ENCODE data around the gene SIN3A.

SIN3A gene

DNA sequence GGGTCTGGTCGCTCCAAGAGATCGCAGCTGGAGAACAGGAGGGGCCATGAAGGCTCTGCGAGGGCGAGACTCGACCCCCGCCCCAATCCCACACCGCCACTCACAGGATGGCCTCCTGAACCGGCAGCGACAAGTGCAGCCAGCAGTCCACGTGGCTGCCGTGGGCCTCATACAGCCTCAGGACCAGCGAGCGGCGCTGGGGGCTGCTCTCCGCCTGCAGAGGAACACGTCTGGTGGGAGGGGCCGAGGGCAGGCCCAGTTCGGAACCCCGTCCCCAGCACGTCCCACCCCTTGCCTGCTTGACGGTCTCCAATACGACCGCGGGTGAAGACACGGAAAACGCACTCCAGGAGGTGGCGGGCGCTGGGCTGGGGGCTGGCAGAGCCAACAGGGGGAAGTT lies 95.5 kb downstream of the SIN3A start:
- H3K4me3 ChIP-seq (ENCODE audit: low read length) = no peak overlapping the region
- no peak for DNase-seq (ENCODE audit: low read depth)
- TF ChIP-seq, protein P1, sequence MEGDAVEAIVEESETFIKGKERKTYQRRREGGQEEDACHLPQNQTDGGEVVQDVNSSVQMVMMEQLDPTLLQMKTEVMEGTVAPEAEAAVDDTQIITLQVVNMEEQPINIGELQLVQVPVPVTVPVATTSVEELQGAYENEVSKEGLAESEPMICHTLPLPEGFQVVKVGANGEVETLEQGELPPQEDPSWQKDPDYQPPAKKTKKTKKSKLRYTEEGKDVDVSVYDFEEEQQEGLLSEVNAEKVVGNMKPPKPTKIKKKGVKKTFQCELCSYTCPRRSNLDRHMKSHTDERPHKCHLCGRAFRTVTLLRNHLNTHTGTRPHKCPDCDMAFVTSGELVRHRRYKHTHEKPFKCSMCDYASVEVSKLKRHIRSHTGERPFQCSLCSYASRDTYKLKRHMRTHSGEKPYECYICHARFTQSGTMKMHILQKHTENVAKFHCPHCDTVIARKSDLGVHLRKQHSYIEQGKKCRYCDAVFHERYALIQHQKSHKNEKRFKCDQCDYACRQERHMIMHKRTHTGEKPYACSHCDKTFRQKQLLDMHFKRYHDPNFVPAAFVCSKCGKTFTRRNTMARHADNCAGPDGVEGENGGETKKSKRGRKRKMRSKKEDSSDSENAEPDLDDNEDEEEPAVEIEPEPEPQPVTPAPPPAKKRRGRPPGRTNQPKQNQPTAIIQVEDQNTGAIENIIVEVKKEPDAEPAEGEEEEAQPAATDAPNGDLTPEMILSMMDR (conservative IDR thresholded peaks at IDR 0.05; ENCODE audit: low read length) = no peak

DNA sequence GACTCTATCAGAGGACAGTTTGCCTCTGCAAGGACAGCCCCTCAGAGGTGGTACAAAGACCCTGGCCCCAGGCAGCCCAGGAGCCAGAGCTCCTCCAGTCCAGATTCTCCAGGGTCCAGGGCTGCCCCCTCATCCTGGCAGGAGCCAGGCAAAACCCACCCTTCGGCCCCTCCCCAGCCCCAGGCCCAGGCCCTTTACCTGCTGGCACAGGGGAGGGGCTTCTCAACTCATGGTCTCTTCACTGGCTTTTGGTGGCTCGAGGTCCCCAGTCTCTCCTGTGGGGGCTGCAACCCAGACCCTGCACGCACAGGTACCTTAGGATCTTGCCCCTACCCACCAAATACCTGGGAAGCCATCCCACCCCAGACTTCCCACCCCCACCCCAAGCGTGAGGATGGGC lies 96.1 kb downstream of the SIN3A start:
- TF ChIP-seq, protein P1 (conservative IDR thresholded peaks at IDR 0.05; ENCODE audit: low read length) = no peak
- no peak overlapping the region for H3K4me3 ChIP-seq (ENCODE audit: low read length)
- no peak for DNase-seq (ENCODE audit: low read depth)

DNA sequence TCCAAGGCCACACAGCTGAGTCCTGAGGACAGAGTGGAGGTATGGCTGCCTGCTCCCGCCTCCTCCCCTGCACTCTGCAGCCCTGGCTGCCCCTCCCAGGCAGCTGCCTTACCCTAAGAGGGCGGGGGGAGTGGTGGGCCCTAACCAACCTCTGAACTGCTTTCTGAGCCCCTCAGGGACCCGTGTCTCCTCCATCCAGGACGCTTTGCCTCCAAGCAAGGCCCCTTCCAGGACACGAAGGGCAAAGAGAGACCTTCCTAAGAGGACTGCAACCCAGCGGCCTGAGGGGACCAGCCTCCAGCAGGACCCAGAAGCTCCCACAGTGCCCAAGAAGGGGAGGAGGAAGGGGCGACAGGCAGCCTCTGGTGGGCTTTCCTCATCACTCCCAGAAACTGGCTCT lies 97.0 kb downstream of the SIN3A start:
- no peak for DNase-seq (ENCODE audit: low read depth)

DNA sequence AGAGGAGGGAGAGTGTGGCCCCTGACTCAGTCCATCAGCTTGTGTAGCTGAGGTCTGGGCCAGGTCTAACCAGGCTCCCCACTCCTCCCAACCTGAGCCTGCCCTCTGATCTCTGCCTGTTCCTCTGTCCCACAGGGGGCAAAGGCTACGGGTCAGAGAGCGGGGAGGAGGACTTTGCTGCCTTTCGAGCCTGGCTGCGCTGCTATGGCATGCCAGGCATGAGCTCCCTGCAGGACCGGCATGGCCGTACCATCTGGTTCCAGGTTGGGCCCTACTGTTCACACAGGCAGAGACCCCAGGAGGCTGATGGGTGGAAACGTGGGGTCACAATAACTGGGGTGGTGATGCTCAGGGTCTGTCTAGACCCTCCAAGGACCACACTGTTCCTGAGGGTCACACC lies 97.9 kb downstream of the SIN3A start:
- DNase-seq (ENCODE audit: low read depth) = no peak

More for the DNA sequence above, 97.0 kb downstream of the SIN3A start:
- TF ChIP-seq, protein P1 (conservative IDR thresholded peaks at IDR 0.05; ENCODE audit: low read length) = no peak
- no peak overlapping the region for H3K4me3 ChIP-seq (ENCODE audit: low read length)

DNA sequence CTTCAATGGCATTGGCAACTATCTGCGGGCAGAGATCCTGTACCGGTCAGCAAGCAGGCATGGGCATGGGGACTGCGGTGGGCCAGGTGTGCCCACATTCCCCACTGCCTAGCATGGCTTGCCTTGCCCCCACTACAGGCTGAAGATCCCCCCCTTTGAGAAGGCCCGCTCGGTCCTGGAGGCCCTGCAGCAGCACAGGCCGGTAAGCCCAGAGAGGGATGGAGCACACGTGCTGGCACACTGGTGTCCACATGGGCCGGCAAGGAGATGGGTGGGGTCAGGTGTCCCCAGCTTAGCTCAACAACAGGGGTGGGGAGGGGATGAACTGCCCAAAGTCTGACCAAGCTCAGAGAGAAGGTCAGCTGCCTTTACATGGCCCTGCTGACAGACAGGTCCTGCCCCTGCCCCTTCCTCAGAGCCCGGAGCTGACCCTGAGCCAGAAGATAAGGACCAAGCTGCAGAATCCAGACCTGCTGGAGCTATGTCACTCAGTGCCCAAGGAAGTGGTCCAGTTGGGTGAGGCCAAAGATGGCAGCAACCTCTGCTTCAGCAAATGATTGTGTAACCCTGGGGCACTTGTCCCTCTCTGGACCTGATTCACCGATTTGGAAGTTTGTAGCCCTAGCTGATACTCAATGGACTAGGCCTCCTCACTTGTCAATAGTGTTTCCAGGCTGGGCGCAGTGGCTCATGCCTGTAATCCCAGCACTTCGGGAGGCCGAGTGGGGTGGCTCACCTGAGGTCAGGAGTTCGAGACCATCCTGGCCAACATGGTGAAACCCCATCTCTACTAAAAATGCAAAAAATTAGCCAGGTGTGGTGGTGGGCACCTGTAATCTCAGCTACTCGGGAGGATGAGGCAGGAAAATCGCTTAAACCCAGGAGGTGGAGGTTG lies 99.1 kb downstream of the SIN3A start:
- no peak for DNase-seq (ENCODE audit: low read depth)
- H3K4me3 ChIP-seq (ENCODE audit: low read length) = no peak overlapping the region
- TF ChIP-seq, protein P1 (conservative IDR thresholded peaks at IDR 0.05; ENCODE audit: low read length) = no peak

More for the DNA sequence above, 97.9 kb downstream of the SIN3A start:
- H3K4me3 ChIP-seq (ENCODE audit: low read length) = no peak overlapping the region
- TF ChIP-seq, protein P1 (conservative IDR thresholded peaks at IDR 0.05; ENCODE audit: low read length) = no peak

DNA sequence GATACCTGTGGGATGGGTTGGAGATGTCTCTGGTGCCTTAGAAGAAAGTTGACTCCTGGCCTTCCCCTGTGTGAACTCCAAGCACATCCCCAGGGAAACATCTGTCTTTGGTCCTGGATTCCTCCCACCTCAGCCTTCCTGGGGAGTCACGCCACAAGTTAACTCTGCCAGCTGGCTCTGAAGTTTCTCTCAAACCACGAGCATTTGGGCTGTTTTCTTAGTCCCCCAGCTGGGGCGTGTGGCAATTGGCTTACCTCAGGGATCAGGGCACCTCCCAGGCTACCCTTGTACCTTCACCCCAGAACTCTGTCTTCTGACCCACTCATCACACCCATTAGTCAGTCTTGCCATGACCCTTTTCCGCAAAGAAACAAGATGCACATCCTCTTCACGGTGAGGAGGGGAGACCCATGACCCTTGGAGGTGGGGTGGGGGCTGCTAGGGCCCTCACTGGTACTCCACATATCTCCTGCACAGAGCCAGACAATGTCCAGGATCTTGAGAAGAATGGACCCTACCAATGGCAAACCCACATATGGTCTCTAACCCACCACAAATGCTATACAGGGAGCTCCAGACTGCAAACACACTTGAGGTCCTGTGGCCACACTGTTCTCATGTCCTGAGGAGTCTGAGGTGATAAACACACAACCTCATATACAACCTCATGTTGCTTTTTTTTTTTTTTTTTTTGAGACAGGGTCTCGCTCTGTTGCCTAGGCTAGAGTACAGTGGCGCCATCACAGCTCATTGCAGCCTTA lies 100.7 kb downstream of the SIN3A start:
- DNase-seq (ENCODE audit: low read depth) = peak; percentile 50
- no peak overlapping the region for H3K4me3 ChIP-seq (ENCODE audit: low read length)

More for the DNA sequence above, 100.7 kb downstream of the SIN3A start:
- TF ChIP-seq, protein P1 (conservative IDR thresholded peaks at IDR 0.05; ENCODE audit: low read length) = no peak
